H9 (cell line): Measurements from ENCODE around the gene BPIFB2. TPM values are rescaled to one million over a fixed set of nuclear protein-coding genes. Genes with fewer than 3 reads are reported as not detected.

Experiments used
- DNase-seq: peaks from one replicate; pipeline ENCODE4 v3.0.0-alpha.2; 2017
- H2AFZ ChIP-seq: one replicate; pipeline ENCODE4 v1.6.1; 2013; ENCODE audit warnings: mild to moderate bottlenecking, low read length, control low read depth, moderate library complexity
- H2AK5ac ChIP-seq: 2 replicates; pipeline ENCODE4 v1.6.1; 2013; ENCODE audit warnings: low read length, control low read depth, mixed read lengths; ENCODE audit not compliant: insufficient read length
- H2BK120ac ChIP-seq: one replicate; pipeline ENCODE4 v1.6.1; 2013; ENCODE audit warnings: low read depth, mild to moderate bottlenecking, low read length, control low read depth, inconsistent platforms; ENCODE audit not compliant: poor library complexity, severe bottlenecking
- H2BK12ac ChIP-seq: 2 replicates; pipeline ENCODE4 v1.6.1; 2013; ENCODE audit warnings: low read length, control low read depth, mixed read lengths, low read depth; ENCODE audit not compliant: insufficient read length
- H2BK15ac ChIP-seq: 2 replicates; pipeline ENCODE4 v1.6.1; 2013; ENCODE audit warnings: low read depth, low read length, control low read depth
- H2BK20ac ChIP-seq: one replicate; pipeline ENCODE4 v1.6.1; 2013; ENCODE audit warnings: low read depth, mild to moderate bottlenecking, low read length, control low read depth, inconsistent platforms; ENCODE audit not compliant: poor library complexity, severe bottlenecking
- H2BK5ac ChIP-seq: 2 replicates; pipeline ENCODE4 v1.6.1; 2013; ENCODE audit warnings: low read length, control low read depth, mixed read lengths; ENCODE audit not compliant: insufficient read length
- H3K14ac ChIP-seq: 2 replicates; pipeline ENCODE4 v1.6.1; 2013; ENCODE audit warnings: low read length, control low read depth; ENCODE audit not compliant: insufficient read depth
- H3K18ac ChIP-seq: 2 replicates; pipeline ENCODE4 v1.6.1; 2013; ENCODE audit warnings: low read depth, mild to moderate bottlenecking, mixed read lengths, low read length, control low read depth; ENCODE audit not compliant: insufficient read length
- H3K23ac ChIP-seq: 2 replicates; pipeline ENCODE4 v1.6.1; 2013; ENCODE audit warnings: low read length, control low read depth, mixed read lengths, low read depth; ENCODE audit not compliant: insufficient read length
- H3K23me2 ChIP-seq: 2 replicates; pipeline ENCODE4 v1.6.1; 2013; ENCODE audit warnings: low read depth, mild to moderate bottlenecking, mixed read lengths, low read length, control low read depth; ENCODE audit not compliant: insufficient read length, poor library complexity, severe bottlenecking
- H3K27ac ChIP-seq: 2 replicates; pipeline ENCODE4 v1.5.1; 2013; ENCODE audit warnings: low read length, control low read depth, mixed read lengths, low read depth; ENCODE audit not compliant: insufficient read length
- H3K27me3 ChIP-seq: 2 replicates; pipeline ENCODE4 v1.6.1; 2013; ENCODE audit warnings: low read length, control low read depth, inconsistent platforms; ENCODE audit not compliant: insufficient read depth
- H3K4ac ChIP-seq: 2 replicates; pipeline ENCODE4 v1.6.1; 2013; ENCODE audit warnings: low read depth, mild to moderate bottlenecking, control low read depth, inconsistent platforms, low read length, moderate library complexity
- H3K4me1 ChIP-seq: 2 replicates; pipeline ENCODE4 v1.6.1; 2013; ENCODE audit warnings: low read length, control low read depth, inconsistent platforms; ENCODE audit not compliant: insufficient read depth
- H3K4me2 ChIP-seq: 2 replicates; pipeline ENCODE4 v1.6.1; 2013; ENCODE audit warnings: low read length, control low read depth, mixed read lengths; ENCODE audit not compliant: insufficient read length, insufficient read depth
- H3K56ac ChIP-seq: 2 replicates; pipeline ENCODE4 v1.6.1; 2013; ENCODE audit warnings: low read depth, mild to moderate bottlenecking, mixed read lengths, low read length, control low read depth; ENCODE audit not compliant: insufficient read length
- H3K79me1 ChIP-seq: 2 replicates; pipeline ENCODE4 v1.6.1; 2013; ENCODE audit warnings: low read depth, mild to moderate bottlenecking, moderate library complexity, low read length, control low read depth, inconsistent platforms; ENCODE audit not compliant: insufficient read depth, poor library complexity, severe bottlenecking
- H3K79me2 ChIP-seq: 2 replicates; pipeline ENCODE4 v1.6.1; 2013; ENCODE audit warnings: low read length, control low read depth, inconsistent platforms; ENCODE audit not compliant: insufficient read depth
- H3K9ac ChIP-seq: 2 replicates; pipeline ENCODE4 v1.6.1; 2013; ENCODE audit warnings: low read length, control low read depth, mixed read lengths; ENCODE audit not compliant: insufficient read length; ENCODE audit errors: extremely low read depth
- H3K9me3 ChIP-seq: one replicate; pipeline ENCODE4 v1.6.1; 2013; ENCODE audit warnings: low read depth, low read length, inconsistent platforms; ENCODE audit not compliant: control insufficient read depth
- H3T11ph ChIP-seq: one replicate; pipeline ENCODE4 v1.6.1; 2013; ENCODE audit warnings: mild to moderate bottlenecking, low read length, control low read depth, inconsistent platforms
- H4K20me1 ChIP-seq: one replicate; pipeline ENCODE4 v1.6.1; 2013; ENCODE audit not compliant: control insufficient read depth, insufficient read length, insufficient read depth
- H4K5ac ChIP-seq: 2 replicates; pipeline ENCODE4 v1.6.1; 2013; ENCODE audit warnings: low read depth, mild to moderate bottlenecking, mixed read lengths, low read length, control low read depth; ENCODE audit not compliant: insufficient read length
- H4K8ac ChIP-seq: replicated peaks from 2 replicates; pipeline ENCODE4 v1.6.1; 2013; ENCODE audit warnings: low read length, control low read depth, mixed read lengths, low read depth; ENCODE audit not compliant: insufficient read length
- H4K91ac ChIP-seq: 2 replicates; pipeline ENCODE4 v1.6.1; 2013; ENCODE audit warnings: low read depth, mild to moderate bottlenecking, moderate library complexity, mixed read lengths, low read length, control low read depth; ENCODE audit not compliant: insufficient read length
- H3K27ac Mint-ChIP-seq, 3 experiments: 2 replicates in 2 of 3; 3 replicates in 1 of 3; pipeline ENCODE4 v1.8.0; 2020 to 2021; ENCODE audit warnings: mixed read lengths in 3 of 3, mild to moderate bottlenecking in 1 of 3, moderate library complexity in 1 of 3
- H3K27me3 Mint-ChIP-seq: 2 replicates; pipeline ENCODE4 v1.8.0; 2021; ENCODE audit warnings: low read depth, mild to moderate bottlenecking, moderate library complexity, mixed read lengths
- H3K36me3 Mint-ChIP-seq, 3 experiments: 2 replicates in 2 of 3; 3 replicates in 1 of 3; pipeline ENCODE4 v1.8.0; 2020 to 2021; ENCODE audit warnings: low read depth in 3 of 3, mixed read lengths in 3 of 3; ENCODE audit not compliant: insufficient read depth in 1 of 3
- H3K4me1 Mint-ChIP-seq, 2 experiments: 2 replicates each; pipeline ENCODE4 v1.8.0; 2020; ENCODE audit warnings: mixed read lengths in 2 of 2
- H3K4me3 Mint-ChIP-seq, 2 experiments: 2 replicates in 1 of 2; 3 replicates in 1 of 2; pipeline ENCODE4 v1.8.0; 2020 to 2021; ENCODE audit warnings: mild to moderate bottlenecking in 2 of 2, mixed read lengths in 2 of 2, moderate library complexity in 1 of 2
- H3K9me3 Mint-ChIP-seq, 2 experiments: 2 replicates in 1 of 2; 3 replicates in 1 of 2; pipeline ENCODE4 v1.8.0; 2020; ENCODE audit warnings: mild to moderate bottlenecking in 2 of 2, mixed read lengths in 2 of 2, moderate library complexity in 1 of 2
- CTCF ChIP-seq: fragments of 200-600 bp; sonication (generic); conservative IDR thresholded peaks from 3 replicates; pipeline ENCODE4 v1.8.0; 2021; ENCODE audit warnings: antibody characterized with exemption, mild to moderate bottlenecking
- WGBS: extraction: QIAGEN DNeasy Blood & Tissue Kit; methylation state at CpG from one replicate; pipeline ENCODE4 v1.1.7; 2013; ENCODE audit warnings: missing lambda C conversion rate, low lambda C conversion rate, mixed read lengths; ENCODE audit not compliant: insufficient read length; ENCODE audit errors: extremely low coverage; 5-methylcytosine and 5-hydroxymethylcytosine counted together
- total RNA-seq: library from RNA; stranded (reverse); gene quantifications from 2 replicates; pipeline ENCODE4 v1.2.1, GENCODE V29; 2021

Gene BPIFB2
- total RNA-seq, 1 experiment from 2014 or later, result not detected

DNA sequence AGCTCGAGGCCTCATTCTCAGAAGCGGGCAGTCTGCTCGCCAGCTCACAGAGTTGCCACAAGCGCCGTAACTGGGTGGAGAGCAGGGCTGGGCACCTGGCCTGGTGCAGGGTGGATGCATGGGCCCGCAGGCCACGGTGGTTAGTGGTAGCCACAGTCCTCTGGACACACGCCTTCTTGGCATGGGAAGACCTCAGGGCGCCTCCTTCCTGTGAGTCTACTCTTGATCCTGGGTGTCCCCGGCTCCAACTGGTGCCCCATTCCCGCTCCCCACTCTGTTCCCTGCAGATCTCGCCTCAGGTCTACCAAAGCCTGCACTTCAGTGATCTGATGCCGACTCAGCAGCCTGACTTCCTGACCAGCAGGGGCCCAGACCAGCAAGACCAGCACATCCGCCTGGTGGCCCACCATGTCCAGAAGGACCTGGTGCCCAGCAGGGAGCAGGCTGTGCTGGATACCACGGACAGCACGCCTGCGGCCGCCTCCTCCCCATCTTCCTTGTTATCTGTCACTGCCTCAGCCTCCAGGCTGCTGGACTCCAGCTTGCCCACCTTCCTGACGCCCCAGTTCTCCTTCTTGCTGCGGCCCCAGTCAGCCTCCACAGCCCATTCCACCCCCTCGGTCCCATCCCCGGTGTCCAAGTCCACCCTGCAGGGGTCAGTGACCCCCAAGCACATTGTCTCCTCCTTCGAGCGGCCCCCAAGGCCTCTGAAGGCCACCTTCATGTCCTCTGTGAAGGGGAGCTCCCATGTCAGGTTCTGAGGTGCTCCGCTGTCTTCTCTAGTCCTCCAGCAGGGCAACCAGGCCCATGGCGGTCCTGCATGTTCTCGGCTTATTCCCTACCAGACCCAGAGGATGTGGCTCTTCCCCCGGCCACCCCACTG lies 46.4 kb upstream of the BPIFB2 start:
- no peaks in the 10 kb centered on the region for H4K20me1 ChIP-seq
- H4K91ac ChIP-seq, result no peak overlapping the region
- H2BK20ac ChIP-seq, result no peak overlapping the region
- H2AFZ ChIP-seq, result no peak overlapping the region
- no peaks in the 10 kb centered on the region for H3K23me2 ChIP-seq
- no peak overlapping the region for H3K23ac ChIP-seq
- no peak overlapping the region for H3K18ac ChIP-seq
- H3K14ac ChIP-seq, result no peak overlapping the region
- no peaks in the 10 kb centered on the region for H3K4me1 ChIP-seq
- H3K56ac ChIP-seq, result no peak overlapping the region
- no peaks in the 10 kb centered on the region for H3K79me1 ChIP-seq
- no peak overlapping the region for H3K9ac ChIP-seq
- no peaks in the 10 kb centered on the region for H3K79me2 ChIP-seq
- H2BK120ac ChIP-seq, result no peak overlapping the region
- no peak for DNase-seq
- H4K8ac ChIP-seq, result no peak overlapping the region
- no peak overlapping the region for H3K27ac ChIP-seq
- peaks cover 17 to 19% of the 10 kb centered on the region in 2 experiments for H3K9me3 Mint-ChIP-seq
- no peaks in the 10 kb centered on the region for H3K27me3 ChIP-seq
- no peak overlapping the region for H2BK15ac ChIP-seq
- H4K5ac ChIP-seq, result no peak overlapping the region
- no peak overlapping the region for H3K4me2 ChIP-seq
- peaks cover 7 to 8% of the 10 kb centered on the region in 2 experiments for H3K4me1 Mint-ChIP-seq
- H3K9me3 ChIP-seq, result no peaks in the 10 kb centered on the region
- WGBS, result no CpG with 5 or more reads among the region's 28 CpGs
- no peak overlapping the region for H3T11ph ChIP-seq
- H3K36me3 Mint-ChIP-seq, result peaks cover 1 to 12% (median 7%) of the 10 kb centered on the region in 3 experiments; a peak in 4 of 7 replicates
- TF ChIP-seq CTCF, result no peak
- H2BK12ac ChIP-seq, result no peak overlapping the region
- no peak overlapping the region for H2BK5ac ChIP-seq
- H3K27ac Mint-ChIP-seq, result peak overlapping the region in 1 of 3 experiments; percentile 70; a peak in 2 of 7 replicates
- H3K4ac ChIP-seq, result no peak overlapping the region
- no peak overlapping the region; a peak in 1 of 5 replicates for H3K4me3 Mint-ChIP-seq
- peaks cover 74% of the 10 kb centered on the region for H3K27me3 Mint-ChIP-seq
- no peak overlapping the region for H2AK5ac ChIP-seq
